ENCODE data around the gene TTF2. TPM values are rescaled to one million over a fixed set of nuclear protein-coding genes. Genes with fewer than 3 reads are reported as not detected.
A peak's percentile ranks its signal among the peaks of the same experiment; 100 is the strongest.

Gene TTF2
- total RNA-seq, 1 experiment from 2014 or later, result 46.6 TPM

- Mint-ChIP-seq H3K36me3 (ENCODE audit: insufficient read depth, unreplicated experiment) (no peaks in the 10 kb centered on the region), H3K4me3 (ENCODE audit: low read depth, unreplicated experiment) (no peak overlapping the region), H3K4me1 (ENCODE audit: low read depth, unreplicated experiment) (no peaks in the 10 kb centered on the region), H3K27ac (ENCODE audit: unreplicated experiment) (no peak overlapping the region), H3K9me3 (ENCODE audit: low read depth, unreplicated experiment) (no peaks in the 10 kb centered on the region), H3K27me3 (ENCODE audit: unreplicated experiment) (no peaks in the 10 kb centered on the region)
- no peak for TF ChIP-seq CTCF (IDR thresholded peaks at IDR 0.05; ENCODE audit: unreplicated experiment)
- CTCF ChIA-PET, result interaction anchor here (0.7 to 1.1 kb wide), 2 partner anchors 225 to 392 kb away, joined by 3 read pairs; partner anchors contain the start of gene IGSF3
- BruUV-seq (replicated peaks), result TSS peak; percentile 83
- intact Hi-C loops (cut with micrococcal nuclease; ENCODE audit: unreplicated experiment), result loop anchor here (5.0 to 10.0 kb wide), 5 partner anchors 125 to 487 kb away; partner anchors contain the start of gene CD58
- peak; percentile 57 for DNase-seq
Measured at GRCh38 chr1:117059334-117059677, 820 bp upstream of the TTF2 start.

- Mint-ChIP-seq H3K9me3 (ENCODE audit: low read depth, unreplicated experiment) (no peaks in the 10 kb centered on the region), H3K4me3 (ENCODE audit: low read depth, unreplicated experiment) (no peak overlapping the region), H3K36me3 (ENCODE audit: insufficient read depth, unreplicated experiment) (peaks cover 3% of the 10 kb centered on the region), H3K27me3 (ENCODE audit: unreplicated experiment) (no peaks in the 10 kb centered on the region), H3K27ac (ENCODE audit: unreplicated experiment) (no peak overlapping the region), H3K4me1 (ENCODE audit: low read depth, unreplicated experiment) (no peaks in the 10 kb centered on the region)
- BruUV-seq (replicated peaks), result TSS peak; percentile 74
- peak; percentile 4 for DNase-seq
- no peak for TF ChIP-seq CTCF (IDR thresholded peaks at IDR 0.05; ENCODE audit: unreplicated experiment)
- CTCF ChIA-PET, result interaction anchor here (0.6 to 1.1 kb wide), 7 partner anchors 7 to 393 kb away, joined by 3 to 5 read pairs (median 3); partner anchors contain the start of gene IGSF3
- intact Hi-C loops (cut with micrococcal nuclease; ENCODE audit: unreplicated experiment), result loop anchor here (10.0 kb wide), 1 partner anchor 454 kb away; no protein-coding TSS in a partner anchor
Measured at GRCh38 chr1:117060441-117061317, 553 bp downstream of the TTF2 start.

GRCh38 chr1:117061986-117062415 is 1.9 kb downstream of the TTF2 start:
- DNase-seq, result no peak
- Mint-ChIP-seq H3K36me3 (ENCODE audit: insufficient read depth, unreplicated experiment) (peaks cover 5% of the 10 kb centered on the region), H3K4me1 (ENCODE audit: low read depth, unreplicated experiment) (no peaks in the 10 kb centered on the region), H3K9me3 (ENCODE audit: low read depth, unreplicated experiment) (no peaks in the 10 kb centered on the region), H3K27me3 (ENCODE audit: unreplicated experiment) (no peaks in the 10 kb centered on the region), H3K27ac (ENCODE audit: unreplicated experiment) (no peak overlapping the region), H3K4me3 (ENCODE audit: low read depth, unreplicated experiment) (no peak overlapping the region)
- BruUV-seq (replicated peaks), result no TSS peak
- intact Hi-C loops (cut with micrococcal nuclease; ENCODE audit: unreplicated experiment), result loop anchor here (10.0 kb wide), 1 partner anchor 453 kb away; no protein-coding TSS in a partner anchor
- TF ChIP-seq CTCF (IDR thresholded peaks at IDR 0.05; ENCODE audit: unreplicated experiment), result no peak
- CTCF ChIA-PET, result interaction anchor here (0.6 kb wide), 1 partner anchor 115 kb away, joined by 3 read pairs; no protein-coding TSS in a partner anchor

- intact Hi-C loops (cut with micrococcal nuclease; ENCODE audit: unreplicated experiment), result loop anchor here (10.0 kb wide), 1 partner anchor 448 kb away; no protein-coding TSS in a partner anchor
- H3K36me3 Mint-ChIP-seq (ENCODE audit: insufficient read depth, unreplicated experiment), result peaks cover 5% of the 10 kb centered on the region
- BruUV-seq (replicated peaks), result no TSS peak
Measured at GRCh38 chr1:117066367-117066766, 6.2 kb downstream of the TTF2 start.

More at GRCh38 chr1:117066367-117066766, 6.2 kb downstream of the TTF2 start:
- H3K27ac Mint-ChIP-seq (ENCODE audit: unreplicated experiment), result no peak overlapping the region
- no peak overlapping the region for H3K4me3 Mint-ChIP-seq (ENCODE audit: low read depth, unreplicated experiment)
- H3K4me1 Mint-ChIP-seq (ENCODE audit: low read depth, unreplicated experiment), result no peaks in the 10 kb centered on the region
- no peak for TF ChIP-seq CTCF (IDR thresholded peaks at IDR 0.05; ENCODE audit: unreplicated experiment)
- CTCF ChIA-PET, result interaction anchor here (0.7 to 1.7 kb wide), 2 partner anchors 53 to 218 kb away, joined by 3 to 18 read pairs; no protein-coding TSS in a partner anchor
- DNase-seq, result no peak
- no peaks in the 10 kb centered on the region for H3K9me3 Mint-ChIP-seq (ENCODE audit: low read depth, unreplicated experiment)
- H3K27me3 Mint-ChIP-seq (ENCODE audit: unreplicated experiment), result no peaks in the 10 kb centered on the region

Data from Calu3 (cell line).